ENCODE measurements around the gene KRTAP4-7. TPM values are rescaled to one million over a fixed set of nuclear protein-coding genes. Genes with fewer than 3 reads are reported as not detected.
"Not testable (repeated sequence)": the region's sequence is repeated elsewhere in the genome, so short reads cannot be mapped to it uniquely, and the experiment has no call there.

KRTAP4-7 gene
- total RNA-seq, 1 experiment from 2014 or later = not detected

DNA sequence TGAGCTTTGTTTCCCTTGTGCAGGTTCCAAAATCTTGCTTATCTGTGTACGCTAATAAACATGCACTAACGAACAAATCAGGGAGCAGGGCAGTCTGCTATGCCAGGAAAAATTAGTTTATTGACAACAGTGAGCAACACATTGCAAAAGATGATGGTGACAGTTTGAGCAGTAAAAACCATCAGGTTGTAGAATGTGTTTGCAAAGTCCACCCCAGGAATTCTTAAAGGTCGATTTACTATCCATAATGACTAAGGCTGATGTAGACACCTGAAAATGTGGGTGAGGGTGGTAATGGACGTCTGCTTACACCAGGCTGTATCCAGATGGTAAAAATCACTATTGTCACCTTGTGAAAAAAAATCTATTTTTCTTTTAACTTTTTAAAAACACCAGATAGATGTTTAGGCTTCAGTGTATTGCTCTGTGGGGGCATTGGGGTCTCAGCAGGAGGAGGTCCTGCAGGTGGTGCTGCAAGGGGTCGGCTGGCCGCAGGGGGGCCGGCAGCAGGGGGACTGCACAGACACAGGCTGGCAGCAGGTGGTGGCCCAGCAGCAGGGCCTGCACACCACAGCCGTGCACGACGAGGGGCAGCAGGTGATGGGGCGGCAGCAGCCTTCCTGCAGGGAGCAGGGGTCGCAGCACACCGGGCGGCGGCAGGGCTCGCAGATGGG, 18.8 kb upstream of the KRTAP4-7 start:
- DNase-seq (ENCODE audit: extremely low read depth, low read depth) = not testable (repeated sequence)

DNA sequence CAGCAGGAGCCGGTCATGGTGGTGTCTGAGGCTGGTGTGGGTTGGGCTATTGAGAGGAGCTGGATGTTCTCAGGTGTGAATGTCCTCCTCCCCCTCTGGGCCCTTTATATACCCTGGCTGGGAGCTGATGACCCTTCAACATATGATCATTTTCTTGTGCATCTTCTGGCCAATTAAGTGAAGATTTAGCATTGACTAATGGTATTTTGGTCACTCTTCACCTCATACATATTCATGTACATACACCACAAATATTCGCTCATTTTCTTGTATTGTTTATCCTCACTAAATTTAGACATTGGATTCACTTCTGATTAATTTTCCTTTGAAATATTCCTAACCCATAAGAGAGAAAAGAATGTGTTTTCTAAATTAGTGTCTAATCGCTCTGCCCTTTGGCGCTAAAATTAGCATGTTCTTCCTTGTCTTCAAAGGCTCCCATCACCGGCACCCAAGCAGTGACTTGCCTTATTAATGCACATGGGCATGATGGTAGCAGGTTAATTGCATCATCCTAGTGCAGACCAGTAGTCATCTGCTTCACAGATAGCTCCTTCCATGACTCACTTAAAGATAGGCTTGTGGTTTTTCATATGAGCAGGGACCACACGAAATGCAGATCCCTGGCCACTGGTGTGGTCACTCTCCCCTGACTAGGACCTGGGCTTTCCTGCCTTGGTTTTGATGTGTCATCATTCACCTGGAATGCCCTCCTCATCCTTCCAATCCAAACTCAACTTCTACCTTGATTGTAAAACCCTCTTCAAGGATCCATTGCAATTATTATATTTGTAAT, 17.9 kb upstream of the KRTAP4-7 start, which contains the start of gene KRTAP2-4:
Gene KRTAP2-4, minus strand, starts transcription at position 51 of the 796 bp plus-strand sequence. Its CDS starts 34 bp downstream, at position 17.
- no peak for DNase-seq (ENCODE audit: extremely low read depth, low read depth)

DNA sequence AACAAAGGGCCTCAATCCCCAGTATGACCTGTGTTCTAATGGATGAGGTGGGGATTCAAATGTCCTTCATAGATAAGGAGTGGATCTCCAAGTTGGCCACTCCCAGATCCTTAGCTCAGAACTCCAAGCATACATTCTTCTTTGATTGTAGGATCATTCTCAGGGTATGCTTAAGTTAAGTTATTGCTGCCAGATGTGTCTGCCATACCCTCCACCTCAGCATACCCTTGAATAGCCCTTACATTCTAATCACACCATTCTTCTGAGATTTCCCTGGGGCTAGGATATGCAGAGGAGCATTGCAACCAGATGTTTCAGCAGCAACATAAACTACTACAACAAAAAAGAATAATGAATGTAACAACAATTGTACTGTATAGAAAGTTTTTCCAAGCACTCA, 16.7 kb upstream of the KRTAP4-7 start:
- no peak for DNase-seq (ENCODE audit: extremely low read depth, low read depth)

DNA sequence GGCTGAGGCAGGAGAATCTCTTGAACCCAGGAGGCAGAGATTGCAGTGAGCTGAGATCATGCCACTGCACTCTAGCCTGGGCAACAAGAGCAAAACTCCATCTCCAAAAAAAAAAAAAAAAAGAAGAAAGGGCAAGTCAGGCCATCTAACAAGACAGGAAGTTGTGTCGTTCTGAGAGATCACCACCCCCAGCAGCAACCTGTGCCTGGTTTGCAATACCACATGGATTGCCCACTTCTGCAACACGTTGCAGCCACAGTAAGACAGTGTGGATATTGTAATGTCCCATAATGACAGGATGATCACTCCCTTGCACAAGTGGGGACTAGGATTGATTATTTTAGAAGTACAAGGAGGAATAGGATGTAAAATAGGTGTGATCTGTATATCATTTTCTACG, 14.9 kb upstream of the KRTAP4-7 start:
- DNase-seq (ENCODE audit: extremely low read depth, low read depth) = no peak

DNA sequence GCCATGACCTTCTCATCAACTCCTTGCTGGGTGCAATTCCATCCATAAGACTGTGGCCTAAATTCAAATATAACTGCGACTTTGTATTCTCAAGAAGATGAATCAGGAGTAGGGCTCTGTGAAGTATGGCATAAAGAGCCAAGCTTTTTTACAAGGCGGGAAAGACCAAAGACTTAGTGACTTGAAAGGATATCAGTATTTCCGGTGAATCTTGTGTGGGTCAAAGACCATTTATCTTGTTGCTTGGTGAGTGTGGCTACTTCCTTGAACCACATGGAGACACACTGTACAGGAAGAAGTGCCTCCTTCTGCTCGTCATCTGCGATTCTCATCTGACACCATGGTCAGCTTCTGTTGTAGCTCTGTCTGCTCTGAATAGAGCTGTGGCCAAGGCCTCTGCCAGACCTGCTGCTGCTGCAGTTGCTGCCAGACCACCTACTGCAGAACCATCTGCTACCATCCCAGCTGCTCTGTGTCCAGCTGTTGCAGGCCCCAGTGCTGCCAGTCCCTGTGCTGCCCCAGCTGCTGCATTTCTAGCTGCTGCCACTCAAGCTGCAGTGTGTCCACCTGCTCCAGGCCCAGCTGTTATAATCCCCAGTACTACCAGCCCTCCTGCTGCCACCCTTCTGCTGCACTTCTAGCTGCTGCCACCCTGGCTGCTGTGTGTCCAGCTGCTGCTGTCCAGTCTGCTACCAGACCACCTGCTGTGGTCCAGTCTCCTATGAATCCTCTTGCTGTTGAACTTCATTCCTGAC, 12.2 kb upstream of the KRTAP4-7 start:
- no peak for DNase-seq (ENCODE audit: extremely low read depth, low read depth)

DNA sequence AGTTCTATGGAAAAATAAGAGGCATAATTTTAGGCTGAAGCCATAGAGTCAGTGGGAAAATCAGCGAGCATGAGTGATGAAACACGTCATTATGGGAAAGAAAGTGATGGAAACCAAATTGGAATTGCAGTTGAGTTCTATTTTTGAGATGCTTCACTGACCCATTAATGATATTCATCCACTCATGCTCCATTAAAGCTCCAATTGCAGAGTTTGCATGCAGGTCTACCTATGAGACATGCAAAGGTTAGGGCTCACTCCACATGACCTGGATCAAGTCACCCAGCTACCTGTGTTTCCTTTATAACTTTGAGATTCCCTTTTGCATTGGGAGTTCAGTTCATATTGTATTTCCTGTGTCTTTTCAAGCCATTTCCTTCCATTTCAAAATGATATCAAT, 10.3 kb upstream of the KRTAP4-7 start:
- DNase-seq (ENCODE audit: extremely low read depth, low read depth) = no peak

DNA sequence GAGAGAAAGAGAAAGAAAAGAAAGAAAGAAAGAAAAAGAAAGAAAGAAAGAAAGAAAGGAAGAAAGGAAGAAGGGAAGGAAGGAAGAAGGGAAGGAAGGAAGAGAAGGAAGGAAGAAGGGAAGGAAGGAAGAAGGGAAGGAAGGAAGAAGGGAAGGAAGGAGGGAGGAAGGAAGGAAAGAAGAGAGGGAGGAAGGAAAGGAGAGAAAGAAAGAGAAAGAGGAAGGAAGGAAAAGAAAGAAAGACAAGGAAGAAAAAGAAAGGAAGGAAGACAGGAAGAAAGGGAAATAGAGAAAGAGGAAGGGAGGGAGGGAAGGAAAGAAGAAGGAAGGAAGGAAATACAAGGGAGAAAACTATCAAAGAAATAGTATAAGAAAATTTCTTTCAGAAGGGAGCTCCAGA, 7.2 kb upstream of the KRTAP4-7 start:
- no peak for DNase-seq (ENCODE audit: extremely low read depth, low read depth)

DNA sequence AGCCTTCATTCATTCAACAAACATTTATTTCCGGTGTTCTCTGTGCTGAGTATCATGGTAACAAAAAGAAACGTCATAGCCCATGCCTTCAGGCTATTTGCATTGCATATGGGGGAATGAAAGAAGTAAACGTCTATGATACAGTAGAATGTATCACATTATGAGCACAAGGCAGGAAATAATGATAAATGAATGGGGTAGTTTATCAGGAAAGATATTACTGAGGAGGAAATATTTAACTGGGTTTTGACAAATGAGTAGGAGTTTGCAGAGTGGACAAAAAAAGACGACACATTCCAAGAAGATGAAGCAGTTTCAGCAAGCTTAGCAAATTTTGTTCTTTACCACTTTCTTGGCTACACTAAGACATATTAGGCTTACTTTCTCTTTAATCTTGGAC, 1.3 kb upstream of the KRTAP4-7 start:
- no peak for DNase-seq (ENCODE audit: extremely low read depth, low read depth)

DNA sequence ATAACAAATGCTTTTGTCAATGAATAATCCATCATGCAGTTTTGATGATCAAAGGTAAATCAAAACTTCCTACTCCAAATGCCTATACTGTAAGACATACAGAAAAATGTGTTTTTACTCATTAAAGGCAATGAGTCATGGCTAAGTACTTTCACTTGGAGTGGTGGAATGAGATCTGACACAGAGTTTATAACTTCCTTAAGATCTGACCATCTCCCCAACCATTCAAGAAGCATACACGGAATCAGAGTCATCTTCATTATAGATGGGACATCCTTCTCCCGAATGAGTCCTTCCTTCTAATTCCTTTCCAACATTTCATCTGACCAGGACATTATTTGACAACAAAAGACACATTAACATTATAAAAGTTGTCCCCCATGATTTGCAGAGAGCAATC, 523 bp upstream of the KRTAP4-7 start:
- not testable (repeated sequence) for DNase-seq (ENCODE audit: extremely low read depth, low read depth)

DNA sequence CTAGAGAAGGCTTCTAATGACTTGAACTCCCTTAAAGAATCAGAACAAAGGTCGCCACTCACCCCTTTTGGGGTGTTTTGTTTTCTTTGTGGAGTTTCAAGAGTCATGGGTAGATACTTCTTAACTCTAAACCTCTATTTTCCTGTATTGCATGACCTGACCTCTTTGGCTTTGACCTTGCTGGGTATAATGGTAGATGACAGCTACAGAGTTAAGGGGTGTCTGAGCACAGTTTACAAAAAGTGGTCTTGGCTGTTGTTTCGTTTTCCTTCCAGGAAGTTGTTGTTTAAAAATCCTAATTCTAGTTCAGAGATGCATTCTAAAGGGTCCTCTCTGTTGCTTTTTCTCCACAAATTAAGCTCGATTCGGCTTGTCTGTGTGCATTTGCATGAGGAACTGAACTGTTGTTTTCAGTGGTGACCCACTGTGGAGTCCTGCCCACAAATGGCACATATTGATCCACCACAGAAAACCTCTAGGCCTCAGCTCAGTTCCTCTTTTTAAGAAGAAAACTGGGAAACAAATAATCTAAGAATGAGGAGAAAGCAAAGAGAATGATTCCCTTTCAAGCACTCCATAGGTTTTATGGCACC, 4.9 kb downstream of the KRTAP4-7 start:
- not testable (repeated sequence) for DNase-seq (ENCODE audit: extremely low read depth, low read depth)

DNA sequence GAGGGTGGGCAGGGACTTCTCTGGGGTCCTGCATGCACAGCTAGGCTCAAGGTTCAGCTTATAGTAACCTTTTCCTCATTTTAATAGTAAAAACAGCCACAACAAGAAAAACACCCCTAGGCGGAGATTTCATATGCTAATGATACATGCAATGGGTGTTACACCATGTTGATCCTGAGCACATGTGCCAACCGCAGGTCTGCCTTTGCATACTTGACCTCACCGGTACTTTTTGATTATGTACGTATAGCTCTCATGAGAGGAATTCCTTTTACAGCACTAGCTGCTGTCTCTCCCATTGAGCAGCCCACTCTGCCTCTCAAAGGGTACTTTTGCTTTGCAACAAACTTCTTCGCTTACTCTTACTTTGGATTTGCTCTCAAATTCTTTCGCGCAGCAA, 12.1 kb downstream of the KRTAP4-7 start:
- DNase-seq (ENCODE audit: extremely low read depth, low read depth) = no peak

DNA sequence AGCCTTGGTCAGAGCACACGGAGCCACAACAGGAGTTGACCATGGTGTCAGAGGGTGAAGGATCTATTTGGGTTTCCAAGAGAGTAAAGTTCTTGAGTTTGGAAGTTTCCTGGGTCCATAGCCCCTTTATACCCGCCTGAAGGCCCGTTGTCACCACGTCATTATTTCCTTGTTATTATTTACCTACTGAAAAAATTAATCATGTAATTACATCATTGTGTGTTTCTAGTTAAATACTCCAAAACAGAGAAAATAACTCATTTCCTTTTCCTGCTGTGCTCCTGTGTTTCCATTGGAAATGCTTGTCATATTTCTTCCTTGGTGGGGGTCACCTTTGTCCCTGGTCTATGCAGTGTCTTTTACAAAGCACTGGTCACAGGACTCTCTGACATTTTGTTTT, 14.1 kb downstream of the KRTAP4-7 start, which contains the start of gene KRTAP4-8:
Gene KRTAP4-8, minus strand, starts transcription at position 101 of the 400 bp plus-strand sequence. Its CDS starts 58 bp downstream, at position 43.
- DNase-seq (ENCODE audit: extremely low read depth, low read depth) = no peak

DNA sequence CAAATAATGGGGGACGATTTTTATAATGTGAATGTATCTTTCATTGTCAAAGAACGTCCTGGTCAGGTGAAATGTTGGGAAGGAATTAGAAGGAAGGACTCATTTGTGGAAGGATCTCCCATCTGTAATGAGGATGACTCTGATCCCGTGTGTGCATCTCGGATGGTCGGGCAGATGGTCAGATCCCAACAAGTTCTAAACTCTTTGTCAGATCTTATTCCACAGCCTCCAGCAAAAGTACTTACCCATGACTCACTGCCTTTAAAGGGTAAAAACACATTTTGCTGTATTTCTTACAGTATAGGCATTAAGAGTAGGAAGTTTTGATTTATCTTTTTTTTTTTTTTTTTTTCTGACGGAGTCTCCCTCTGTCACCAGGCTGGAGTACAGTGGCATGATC, 14.5 kb downstream of the KRTAP4-7 start:
- no peak for DNase-seq (ENCODE audit: extremely low read depth, low read depth)

DNA sequence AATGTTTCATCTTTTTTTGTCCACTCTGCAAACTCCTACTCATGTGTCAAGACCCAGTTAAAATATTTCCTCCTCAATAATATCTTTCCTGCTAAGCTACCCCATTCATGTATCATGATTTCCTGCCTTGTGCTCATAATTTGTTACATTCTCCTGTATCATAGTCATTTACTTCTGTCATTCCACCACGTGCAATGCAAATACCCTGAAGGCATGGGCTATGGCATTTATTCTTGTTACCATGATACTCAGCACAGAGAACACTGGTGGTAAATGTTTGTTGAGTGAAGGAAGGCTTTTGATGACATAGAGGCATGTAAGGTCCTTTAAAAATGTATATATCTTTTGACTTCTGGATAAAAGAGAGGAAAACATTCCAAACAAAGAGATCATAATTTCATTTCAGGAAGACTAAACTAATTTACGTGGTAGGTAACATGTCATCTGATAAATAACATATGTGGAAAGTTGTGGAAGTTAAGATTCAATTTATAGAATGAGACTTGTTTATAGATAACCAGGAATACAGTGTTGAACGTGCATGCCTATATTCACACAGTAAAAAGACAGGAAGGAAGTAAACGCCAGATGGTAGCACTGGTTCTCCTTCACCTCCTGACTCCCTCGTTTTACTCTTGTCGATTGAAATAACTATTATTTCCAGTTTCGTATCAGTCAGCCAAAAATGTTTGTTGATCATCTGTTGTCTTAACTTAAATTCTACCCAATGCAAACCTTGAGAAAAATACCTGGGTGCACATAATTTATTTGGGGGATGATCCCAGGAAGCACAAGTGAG, 15.9 kb downstream of the KRTAP4-7 start:
- peak; percentile 47 for DNase-seq (ENCODE audit: extremely low read depth, low read depth)

DNA sequence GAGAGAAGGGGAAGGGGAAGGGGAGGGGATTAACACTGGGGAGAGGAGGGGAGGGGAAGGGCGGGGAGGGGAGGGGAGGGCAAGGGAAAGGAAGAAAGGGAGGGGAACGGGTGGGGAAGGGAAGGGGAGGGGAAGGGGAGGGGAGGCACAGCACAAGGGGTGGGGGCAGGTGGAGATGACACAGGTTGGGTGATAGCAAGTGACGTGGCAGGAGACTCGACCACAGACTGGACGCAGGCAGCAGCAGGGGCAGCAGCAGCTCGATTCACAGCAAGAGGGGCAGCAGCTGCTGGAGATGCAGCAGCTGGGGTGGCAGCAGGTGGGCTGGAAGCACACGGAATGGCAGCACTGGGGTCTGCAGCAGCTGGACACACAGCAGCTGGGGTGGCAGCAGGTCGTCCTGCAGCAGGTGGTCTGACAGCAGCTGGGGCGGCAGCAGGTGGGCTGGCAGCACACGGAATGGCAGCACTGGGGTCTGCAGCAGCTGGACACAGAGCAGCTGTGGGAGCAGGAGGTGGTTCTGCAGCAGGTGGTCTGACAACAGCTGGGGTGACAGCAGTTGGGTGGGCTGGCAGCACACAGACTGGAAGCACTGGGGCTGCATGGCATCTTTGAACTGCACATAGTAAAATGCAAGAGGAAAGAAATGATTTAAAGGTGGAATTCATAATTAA, 17.8 kb downstream of the KRTAP4-7 start, which contains the start of gene KRTAP4-16:
Gene KRTAP4-16, minus strand, starts transcription at position 624 of the 674 bp plus-strand sequence. Its CDS starts 0 bp downstream, at position 624.
- DNase-seq (ENCODE audit: extremely low read depth, low read depth) = no peak

DNA sequence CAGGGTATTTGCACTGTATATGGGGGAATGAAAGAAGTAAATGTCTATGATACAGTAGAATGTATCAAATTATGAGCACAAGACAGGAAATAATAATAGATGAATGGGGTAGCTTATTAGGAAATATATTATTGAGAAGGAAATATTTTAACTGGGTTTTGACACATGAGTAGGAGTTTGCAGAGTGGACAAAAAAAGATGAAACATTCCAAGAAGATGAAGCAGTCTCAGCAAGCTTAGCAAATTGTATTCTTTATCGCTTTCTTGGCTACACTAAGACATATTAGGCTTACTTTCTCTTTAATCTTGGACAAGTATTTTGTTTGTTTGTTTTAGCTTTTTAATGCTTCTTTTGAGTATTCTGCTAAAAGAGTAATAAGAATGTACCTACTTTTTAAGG, 19.9 kb downstream of the KRTAP4-7 start:
- no peak for DNase-seq (ENCODE audit: extremely low read depth, low read depth)

DNA sequence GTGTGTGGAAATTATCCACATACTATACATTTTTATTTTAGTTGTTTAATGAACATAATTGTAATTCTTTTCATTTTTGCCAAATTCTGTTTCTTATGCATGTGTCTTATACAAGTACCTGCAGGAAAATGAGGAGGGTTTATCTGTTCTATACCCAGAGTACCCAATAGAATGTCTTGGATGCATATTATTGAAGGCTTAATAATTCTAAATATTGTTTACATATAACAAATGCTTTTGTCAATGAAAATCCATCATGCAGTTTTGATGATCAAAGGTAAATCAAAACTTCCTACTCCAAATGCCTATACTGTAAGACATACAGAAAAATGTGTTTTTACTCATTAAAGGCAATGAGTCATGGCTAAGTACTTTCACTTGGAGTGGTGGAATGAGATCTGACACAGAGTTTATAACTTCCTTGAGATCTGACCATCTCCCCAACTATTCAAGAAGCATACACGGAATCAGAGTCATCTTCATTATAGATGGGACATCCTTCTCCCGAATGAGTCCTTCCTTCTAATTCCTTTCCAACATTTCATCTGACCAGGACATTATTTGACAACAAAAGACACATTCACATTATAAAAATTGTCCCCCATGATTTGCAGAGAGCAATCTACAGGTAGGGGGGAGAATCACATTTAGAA, 20.6 kb downstream of the KRTAP4-7 start:
- DNase-seq (ENCODE audit: extremely low read depth, low read depth) = not testable (repeated sequence)

DNA sequence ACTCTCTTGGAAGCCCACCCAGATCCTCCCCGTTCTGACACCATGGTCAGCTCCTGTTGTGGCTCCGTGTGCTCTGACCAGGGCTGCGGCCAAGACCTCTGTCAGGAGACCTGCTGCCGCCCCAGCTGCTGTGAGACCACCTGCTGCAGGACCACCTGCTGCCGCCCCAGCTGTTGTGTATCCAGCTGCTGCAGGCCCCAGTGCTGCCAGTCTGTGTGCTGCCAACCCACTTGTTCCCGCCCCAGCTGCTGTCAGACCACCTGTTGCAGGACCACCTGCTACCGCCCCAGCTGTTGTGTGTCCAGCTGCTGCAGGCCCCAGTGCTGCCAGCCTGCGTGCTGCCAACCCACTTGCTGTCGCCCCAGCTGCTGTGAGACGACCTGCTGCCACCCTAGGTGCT, 21.4 kb downstream of the KRTAP4-7 start, which contains the start of gene KRTAP4-9:
Gene KRTAP4-9, plus strand, starts transcription at position 43 of the 400 bp plus-strand sequence. Its CDS starts 0 bp downstream, at position 43.
- DNase-seq (ENCODE audit: extremely low read depth, low read depth) = not testable (repeated sequence)
